Midbrain (tissue), 1 donor: Measurements from ENCODE around the gene RLN1.
"Not testable (repeated sequence)": the region's sequence is repeated elsewhere in the genome, so short reads cannot be mapped to it uniquely, and the experiment has no call there.

Experiments used
- DNase-seq: peaks from one replicate; lab custom pipeline; 2025; lab: John Stamatoyannopoulos, UW

Gene RLN1

GRCh38 chr9:5321601-5322000 lies 18.1 kb downstream of the RLN1 start:
- not testable (repeated sequence) for DNase-seq

GRCh38 chr9:5321058-5321457 lies 18.6 kb downstream of the RLN1 start:
- no peak for DNase-seq

- not testable (repeated sequence) for DNase-seq
These were observed 23.3 kb downstream of the RLN1 start for GRCh38 chr9:5316406-5316805.

- DNase-seq = no peak
These were observed 24.3 kb downstream of the RLN1 start for GRCh38 chr9:5315187-5315923.

- DNase-seq = no peak
These were observed 28.8 kb downstream of the RLN1 start for GRCh38 chr9:5310851-5311250.

- no peak for DNase-seq
These were observed 33.9 kb downstream of the RLN1 start for GRCh38 chr9:5305741-5306140.

GRCh38 chr9:5303840-5304795 lies 35.6 kb downstream of the RLN1 start, which contains the start of gene RLN2:
Gene RLN2, minus strand, starts transcription at chr9:5304716. Its CDS starts 136 bp downstream, at chr9:5304580.
- DNase-seq = not testable (repeated sequence)

GRCh38 chr9:5301544-5301943 lies 38.1 kb downstream of the RLN1 start:
- no peak for DNase-seq

GRCh38 chr9:5292141-5292540 lies 47.5 kb downstream of the RLN1 start:
- DNase-seq = no peak

- DNase-seq = no peak
These were observed 51.1 kb downstream of the RLN1 start for GRCh38 chr9:5288591-5288990.

- no peak for DNase-seq
These were observed 53.4 kb downstream of the RLN1 start for GRCh38 chr9:5286262-5286661.
